ENCODE data around the gene PFKP. TPM values are rescaled to one million over a fixed set of nuclear protein-coding genes. Genes with fewer than 3 reads are reported as not detected.

The PFKP gene
- total RNA-seq, 1 donor, result 111 TPM

DNA sequence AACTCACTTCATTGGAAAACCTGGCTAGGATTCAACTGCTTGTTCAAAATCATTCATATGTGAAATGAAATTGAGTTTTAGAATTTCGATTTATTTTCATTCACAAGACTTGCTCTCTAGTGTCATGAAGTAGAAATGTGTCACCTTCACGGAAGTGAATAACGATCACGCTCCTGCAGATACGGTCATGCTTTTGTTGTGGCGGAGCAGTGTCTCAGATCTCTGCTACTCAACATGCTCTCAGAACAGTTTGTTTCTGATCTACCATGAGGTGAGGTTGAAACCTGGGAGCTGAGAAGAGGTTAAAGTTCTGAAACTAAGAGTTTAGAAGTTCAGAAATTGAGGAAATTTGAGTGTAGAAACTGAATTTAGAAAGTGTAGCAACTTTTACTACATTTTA is 119.0 kb downstream of the PFKP start:
- no peak for DNase-seq (ENCODE audit: low read depth)
- no peak overlapping the region for H3K4me3 ChIP-seq (ENCODE audit: low read depth, low read length)
- TF ChIP-seq, protein P1, sequence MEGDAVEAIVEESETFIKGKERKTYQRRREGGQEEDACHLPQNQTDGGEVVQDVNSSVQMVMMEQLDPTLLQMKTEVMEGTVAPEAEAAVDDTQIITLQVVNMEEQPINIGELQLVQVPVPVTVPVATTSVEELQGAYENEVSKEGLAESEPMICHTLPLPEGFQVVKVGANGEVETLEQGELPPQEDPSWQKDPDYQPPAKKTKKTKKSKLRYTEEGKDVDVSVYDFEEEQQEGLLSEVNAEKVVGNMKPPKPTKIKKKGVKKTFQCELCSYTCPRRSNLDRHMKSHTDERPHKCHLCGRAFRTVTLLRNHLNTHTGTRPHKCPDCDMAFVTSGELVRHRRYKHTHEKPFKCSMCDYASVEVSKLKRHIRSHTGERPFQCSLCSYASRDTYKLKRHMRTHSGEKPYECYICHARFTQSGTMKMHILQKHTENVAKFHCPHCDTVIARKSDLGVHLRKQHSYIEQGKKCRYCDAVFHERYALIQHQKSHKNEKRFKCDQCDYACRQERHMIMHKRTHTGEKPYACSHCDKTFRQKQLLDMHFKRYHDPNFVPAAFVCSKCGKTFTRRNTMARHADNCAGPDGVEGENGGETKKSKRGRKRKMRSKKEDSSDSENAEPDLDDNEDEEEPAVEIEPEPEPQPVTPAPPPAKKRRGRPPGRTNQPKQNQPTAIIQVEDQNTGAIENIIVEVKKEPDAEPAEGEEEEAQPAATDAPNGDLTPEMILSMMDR (IDR thresholded peaks at IDR 0.05; ENCODE audit: insufficient read depth, low read length), result no peak

Other genes with a start within 250 kb of the PFKP start
- 29.7 and 110 TPM in 2 replicates for gene PITRM1, start 105.2 kb downstream of the PFKP start, total RNA-seq (ENCODE audit: low replicate concordance)

Measured in fibroblast of the aortic adventitia (primary cell).